Rectal smooth muscle tissue (tissue), 1 donor: ENCODE data around the gene MAP7D1.

Experiments
- H3K27ac ChIP-seq: one replicate; pipeline ENCODE4 v1.7.0; 2013; ENCODE audit warnings: low read depth, low read length, inconsistent platforms
- H3K27me3 ChIP-seq: one replicate; pipeline ENCODE4 v1.7.0; 2013; ENCODE audit warnings: low read length; ENCODE audit not compliant: control insufficient read depth, insufficient read depth
- H3K36me3 ChIP-seq: one replicate; pipeline ENCODE4 v1.7.0; 2013; ENCODE audit warnings: low read length; ENCODE audit not compliant: control insufficient read depth, insufficient read depth
- H3K4me1 ChIP-seq: one replicate; pipeline ENCODE4 v1.7.0; 2013; ENCODE audit warnings: low read length; ENCODE audit not compliant: control insufficient read depth, insufficient read depth
- H3K4me3 ChIP-seq: one replicate; pipeline ENCODE4 v1.7.0; 2013; ENCODE audit warnings: low read length
- H3K9ac ChIP-seq: one replicate; pipeline ENCODE4 v1.7.0; 2013; ENCODE audit warnings: low read length

Gene MAP7D1

DNA sequence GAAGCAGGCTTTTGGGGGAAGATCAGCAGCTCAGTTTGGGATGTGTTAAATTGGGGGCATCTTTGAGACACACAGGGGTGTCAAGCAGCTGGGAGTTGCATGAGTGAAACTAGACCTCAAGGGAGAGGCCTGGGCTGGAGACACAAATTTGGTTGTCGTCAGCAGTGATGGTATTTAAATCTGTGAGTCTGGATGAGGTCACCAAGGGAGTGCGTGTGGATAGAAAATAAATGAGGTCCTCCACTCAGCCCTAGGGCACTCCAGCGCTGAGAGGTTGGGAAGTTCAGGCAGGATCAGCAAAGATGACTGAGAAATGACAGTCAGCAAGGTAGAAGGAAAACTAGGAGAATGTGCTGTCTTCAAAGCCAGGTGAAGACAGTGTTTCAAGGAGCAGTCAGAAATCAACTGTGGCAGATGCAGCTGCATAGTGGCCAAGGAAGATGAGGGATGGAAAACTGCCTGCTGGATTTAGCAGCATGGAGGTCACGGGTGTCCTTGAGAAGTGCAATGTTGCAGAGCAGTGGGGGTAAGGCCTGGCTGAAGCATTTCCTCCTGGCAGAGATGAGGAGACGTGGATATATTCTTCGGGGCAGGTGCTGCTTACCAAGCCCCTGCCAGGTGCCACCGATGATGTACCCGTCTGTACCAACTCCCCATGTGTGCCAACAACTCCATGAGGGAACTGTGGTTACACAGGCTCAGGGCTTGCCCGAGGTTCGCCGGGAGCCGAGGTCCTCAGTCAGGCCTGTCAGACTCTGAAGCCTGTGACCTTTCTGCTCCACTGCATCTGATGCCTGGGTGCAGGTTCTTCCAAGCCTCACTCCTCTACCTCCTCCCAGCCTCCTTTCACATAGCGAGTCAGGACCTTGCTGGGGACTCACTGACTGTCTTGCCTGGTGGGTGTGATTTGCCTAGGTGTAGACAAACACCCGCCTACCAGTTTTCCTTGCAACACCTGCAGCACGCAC, 11.3 kb downstream of the MAP7D1 start:
- peak overlapping the region; percentile 60 for H3K27ac ChIP-seq
- no peak overlapping the region for H3K9ac ChIP-seq

DNA sequence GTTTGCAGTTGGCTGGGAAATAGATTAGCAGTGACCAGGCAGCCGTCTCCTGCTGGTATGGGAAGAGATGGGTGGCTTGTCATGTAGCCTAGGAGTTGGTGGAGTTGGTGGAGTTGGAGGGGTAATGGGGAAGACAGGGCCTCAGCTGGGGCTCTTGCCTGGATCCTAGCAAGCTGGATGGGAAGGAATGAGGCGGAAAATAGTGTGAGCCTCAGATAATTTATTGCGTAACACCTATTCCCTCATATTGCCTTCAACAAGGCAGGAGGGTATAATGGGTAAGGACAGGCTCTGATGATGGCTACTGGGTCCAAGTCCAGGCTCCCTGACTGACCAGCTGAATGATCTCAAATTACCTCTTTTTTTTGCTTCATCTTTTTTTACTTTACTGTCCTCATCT, 12.6 kb downstream of the MAP7D1 start:
- H3K27ac ChIP-seq, result peak overlapping the region; percentile 8
- no peak overlapping the region for H3K4me3 ChIP-seq
- no peaks in the 10 kb centered on the region for H3K27me3 ChIP-seq
- no peak overlapping the region for H3K9ac ChIP-seq
- H3K36me3 ChIP-seq, result peaks cover 26% of the 10 kb centered on the region
- H3K4me1 ChIP-seq, result peaks cover 21% of the 10 kb centered on the region

More for the DNA sequence above, 11.3 kb downstream of the MAP7D1 start:
- Histone ChIP-seq H3K36me3 (peaks cover 13% of the 10 kb centered on the region), H3K4me3 (no peak overlapping the region), H3K27me3 (no peaks in the 10 kb centered on the region), H3K4me1 (peaks cover 22% of the 10 kb centered on the region)

DNA sequence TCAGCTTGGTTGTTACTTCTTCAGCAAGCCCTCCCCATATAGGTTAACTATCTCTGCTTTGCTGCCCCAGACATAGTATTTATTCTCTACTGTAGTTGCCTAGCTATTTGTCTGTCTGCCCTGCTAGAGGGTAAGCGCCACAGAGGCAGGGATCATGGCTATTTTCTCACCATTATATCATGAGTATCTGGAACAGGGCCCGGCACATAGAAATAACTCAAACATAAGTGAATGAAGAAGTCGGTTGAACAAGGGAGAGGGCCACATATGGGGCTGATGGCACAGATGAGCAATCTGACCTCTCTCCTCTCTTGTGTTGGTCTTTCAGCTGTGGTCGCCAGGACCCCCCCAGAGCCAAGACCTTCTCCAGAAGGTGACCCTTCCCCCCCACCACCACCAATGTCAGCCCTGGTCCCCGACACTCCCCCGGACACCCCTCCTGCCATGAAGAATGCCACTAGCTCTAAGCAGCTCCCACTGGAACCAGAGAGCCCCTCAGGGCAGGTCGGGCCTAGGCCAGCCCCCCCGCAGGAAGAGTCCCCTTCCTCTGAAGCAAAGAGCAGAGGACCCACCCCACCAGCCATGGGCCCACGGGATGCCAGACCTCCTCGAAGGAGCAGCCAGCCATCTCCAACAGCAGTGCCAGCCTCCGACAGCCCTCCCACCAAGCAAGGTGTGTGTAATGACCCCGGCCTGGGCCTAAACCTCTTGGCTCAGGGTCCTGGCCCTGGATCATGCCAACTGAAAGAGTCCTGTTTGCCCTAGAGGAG, 14.9 kb downstream of the MAP7D1 start:
- Histone ChIP-seq H3K4me1 (peaks cover 35% of the 10 kb centered on the region), H3K36me3 (peaks cover 41% of the 10 kb centered on the region), H3K9ac (no peak overlapping the region), H3K4me3 (no peak overlapping the region), H3K27me3 (no peaks in the 10 kb centered on the region), H3K27ac (peak overlapping the region; percentile 3)

- peaks cover 46% of the 10 kb centered on the region for H3K36me3 ChIP-seq
- no peak overlapping the region for H3K27ac ChIP-seq
- no peak overlapping the region for H3K4me3 ChIP-seq
- peaks cover 28% of the 10 kb centered on the region for H3K4me1 ChIP-seq
- H3K27me3 ChIP-seq, result no peaks in the 10 kb centered on the region
- H3K9ac ChIP-seq, result no peak overlapping the region
Observed at GRCh38 chr1:36172017-36172747, 16.2 kb downstream of the MAP7D1 start.

DNA sequence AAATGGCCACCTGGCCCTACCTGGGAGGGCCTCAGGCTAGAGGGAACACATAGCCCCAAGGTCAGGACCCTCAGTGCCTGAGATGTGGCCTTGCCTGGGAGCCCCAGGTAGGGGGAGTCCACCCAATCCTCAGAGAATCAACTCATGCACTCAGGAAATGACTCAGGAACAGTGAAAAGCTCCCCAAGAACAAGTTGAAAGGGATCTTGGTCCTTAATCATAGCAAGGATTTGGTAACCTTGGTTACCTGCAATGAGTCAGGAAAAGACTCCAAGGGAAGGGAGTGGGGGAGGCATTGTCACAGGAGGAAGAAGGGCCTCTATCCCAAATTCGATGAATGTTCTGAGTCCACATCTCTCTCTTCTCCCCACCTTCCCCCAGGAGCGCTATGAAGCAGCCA, 17.0 kb downstream of the MAP7D1 start:
- peaks cover 22% of the 10 kb centered on the region for H3K4me1 ChIP-seq
- H3K27ac ChIP-seq, result no peak overlapping the region

GRCh38 chr1:36174713-36175112, 18.8 kb downstream of the MAP7D1 start:
- no peak overlapping the region for H3K4me3 ChIP-seq
- no peak overlapping the region for H3K9ac ChIP-seq
- peaks cover 51% of the 10 kb centered on the region for H3K36me3 ChIP-seq
- H3K27ac ChIP-seq, result peak overlapping the region; percentile 82
- peaks cover 22% of the 10 kb centered on the region for H3K4me1 ChIP-seq
- no peaks in the 10 kb centered on the region for H3K27me3 ChIP-seq

More for the DNA sequence above, 17.0 kb downstream of the MAP7D1 start:
- no peak overlapping the region for H3K9ac ChIP-seq
- peaks cover 47% of the 10 kb centered on the region for H3K36me3 ChIP-seq
- no peaks in the 10 kb centered on the region for H3K27me3 ChIP-seq
- no peak overlapping the region for H3K4me3 ChIP-seq

DNA sequence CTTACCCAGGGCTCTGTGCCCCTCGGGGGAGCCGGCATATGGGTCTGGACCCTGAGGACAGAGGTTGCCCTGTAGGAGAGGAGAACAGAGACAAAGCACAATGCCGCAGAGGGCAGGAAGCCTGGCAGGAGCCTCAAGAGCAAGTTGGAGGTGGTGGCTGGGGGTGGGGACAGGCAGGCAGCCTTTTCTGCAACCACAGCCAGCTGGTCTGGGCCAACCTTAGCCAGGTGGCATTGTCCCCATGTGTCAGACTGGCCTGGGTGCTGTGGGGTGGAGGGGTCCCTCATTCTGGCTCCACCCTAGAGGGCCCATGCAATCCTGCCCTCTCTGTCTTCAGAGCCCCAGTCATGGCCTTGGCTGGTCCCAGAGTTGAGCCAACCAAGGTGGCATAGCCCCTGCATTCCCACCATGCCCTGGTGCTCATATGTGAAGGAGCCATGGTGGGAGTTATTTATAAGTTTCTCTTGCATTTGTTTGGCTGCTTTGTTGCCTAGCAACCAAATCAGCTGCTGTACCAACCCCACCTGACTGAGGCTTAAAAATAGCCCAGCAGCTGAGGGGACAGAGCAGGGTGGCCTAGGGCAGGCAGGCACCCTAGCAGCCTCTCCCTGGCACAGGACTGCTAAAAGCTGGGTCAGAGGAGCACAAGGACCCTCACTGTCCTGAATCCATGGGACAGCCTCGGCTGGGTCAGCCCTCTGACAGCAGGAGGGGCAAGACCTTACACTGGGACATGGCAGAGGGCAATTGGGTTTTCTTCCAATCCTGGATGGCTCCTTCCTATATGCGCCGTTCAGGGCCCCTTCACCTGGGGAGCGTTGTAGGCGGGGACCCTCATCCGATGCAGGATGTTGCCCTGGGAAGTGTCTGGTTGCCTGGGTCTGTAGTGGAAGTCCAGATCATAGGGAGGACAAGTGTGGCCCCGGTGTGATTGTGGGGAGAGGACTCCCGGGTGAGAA, 19.5 kb downstream of the MAP7D1 start:
- Histone ChIP-seq H3K4me3 (no peak overlapping the region), H3K27ac (peak overlapping the region; percentile 82), H3K36me3 (peaks cover 58% of the 10 kb centered on the region), H3K4me1 (peaks cover 19% of the 10 kb centered on the region), H3K27me3 (no peaks in the 10 kb centered on the region), H3K9ac (no peak overlapping the region)

- peaks cover 19% of the 10 kb centered on the region for H3K4me1 ChIP-seq
- H3K27ac ChIP-seq, result peak overlapping the region; percentile 82
- no peak overlapping the region for H3K4me3 ChIP-seq
Observed at GRCh38 chr1:36176106-36176949, 20.4 kb downstream of the MAP7D1 start.

GRCh38 chr1:36177589-36178431, 21.9 kb downstream of the MAP7D1 start:
- peaks cover 45% of the 10 kb centered on the region for H3K36me3 ChIP-seq
- H3K27ac ChIP-seq, result peak overlapping the region; percentile 82
- H3K9ac ChIP-seq, result no peak overlapping the region
- no peaks in the 10 kb centered on the region for H3K27me3 ChIP-seq
- H3K4me1 ChIP-seq, result peaks cover 22% of the 10 kb centered on the region
- no peak overlapping the region for H3K4me3 ChIP-seq

More at GRCh38 chr1:36176106-36176949, 20.4 kb downstream of the MAP7D1 start:
- Histone ChIP-seq H3K9ac (no peak overlapping the region), H3K36me3 (peaks cover 56% of the 10 kb centered on the region), H3K27me3 (no peaks in the 10 kb centered on the region)
